Femur (tissue), 1 donor: ENCODE data around the gene LRRC45.

Experiments
- DNase-seq: peaks from one replicate; pipeline ENCODE4 v3.0.0-alpha.2; 2017

Gene LRRC45

DNA sequence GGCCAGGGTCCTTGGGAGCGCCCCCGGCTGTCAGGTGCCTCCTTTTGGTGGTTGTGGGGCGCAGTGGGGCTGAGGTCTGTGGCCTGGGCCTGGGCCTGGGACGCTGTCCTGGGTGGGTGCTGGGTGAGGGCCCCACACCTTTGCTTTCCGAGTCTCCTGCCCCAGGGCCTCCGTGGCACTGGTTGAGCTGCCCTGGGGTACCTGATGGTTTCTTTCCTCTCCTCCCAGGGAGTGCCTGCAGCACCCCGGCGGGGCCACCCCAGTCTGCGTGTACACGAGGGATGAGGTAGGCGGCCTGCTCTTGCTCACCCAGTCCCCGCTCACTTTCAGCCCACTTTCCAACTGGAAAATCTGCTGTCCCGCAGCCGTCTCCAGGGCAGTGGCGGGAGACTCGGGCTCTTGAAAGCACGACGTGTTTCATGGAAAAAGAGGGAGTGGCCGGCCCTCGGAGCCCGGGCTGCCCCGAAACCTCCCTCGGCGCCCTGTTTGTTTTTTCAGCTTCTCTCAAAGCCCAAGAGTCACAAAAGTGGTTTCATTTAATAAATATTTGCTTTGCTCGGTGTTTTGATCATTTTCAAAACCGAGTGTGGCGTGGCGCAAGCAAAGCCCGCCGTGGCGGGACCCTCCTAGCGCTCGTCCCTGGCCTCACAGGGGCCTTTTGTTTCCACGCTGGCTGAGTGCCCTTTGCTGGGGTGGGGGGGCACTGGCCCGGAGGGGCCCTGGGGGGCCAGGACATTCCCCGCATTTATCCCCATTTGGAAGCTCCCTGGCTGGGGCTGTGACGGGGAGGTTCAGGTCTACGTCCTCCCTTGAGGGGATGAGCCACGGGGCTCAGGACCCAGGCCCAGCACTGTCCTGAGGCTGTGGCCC is 28.3 kb upstream of the LRRC45 start:
- peak; percentile 52 for DNase-seq

DNA sequence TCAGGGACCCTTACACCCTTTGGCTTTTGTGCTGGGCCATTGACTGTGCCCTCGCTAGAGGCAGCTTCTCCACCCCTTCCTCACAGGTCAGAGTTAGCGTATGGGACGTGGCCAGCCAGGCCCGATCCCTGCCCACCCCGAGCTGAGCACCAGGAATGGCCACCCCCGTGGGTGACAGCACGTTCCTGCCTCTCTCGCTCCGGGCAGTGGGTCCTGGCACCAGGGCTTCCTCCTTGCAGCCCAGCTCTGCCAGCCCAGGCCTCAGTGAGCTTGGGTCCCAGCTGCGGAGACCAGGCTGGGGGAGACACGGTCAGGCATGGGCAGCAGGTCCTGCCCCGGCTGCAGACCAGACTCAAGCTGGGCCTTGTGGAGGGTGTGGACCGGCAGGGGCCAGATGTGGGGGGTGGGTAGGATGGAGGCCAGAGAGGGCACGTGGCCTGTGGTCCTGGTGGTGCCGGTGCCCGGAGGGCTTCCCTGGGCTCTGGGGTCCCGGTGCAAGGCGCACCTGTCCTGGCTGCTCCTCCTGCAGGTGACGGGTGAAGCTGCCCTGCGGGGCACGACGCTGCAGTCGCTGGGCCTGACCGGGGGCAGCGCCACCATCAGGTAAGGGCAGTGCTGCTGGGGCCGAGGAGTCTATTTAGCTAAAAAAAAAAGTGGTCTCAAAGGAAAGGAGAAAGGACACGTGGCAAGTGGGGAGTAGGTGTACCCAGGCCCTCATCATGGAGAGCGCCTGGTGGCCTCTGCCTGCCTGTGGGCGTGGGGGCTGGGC is 27.5 kb upstream of the LRRC45 start:
- no peak for DNase-seq

DNA sequence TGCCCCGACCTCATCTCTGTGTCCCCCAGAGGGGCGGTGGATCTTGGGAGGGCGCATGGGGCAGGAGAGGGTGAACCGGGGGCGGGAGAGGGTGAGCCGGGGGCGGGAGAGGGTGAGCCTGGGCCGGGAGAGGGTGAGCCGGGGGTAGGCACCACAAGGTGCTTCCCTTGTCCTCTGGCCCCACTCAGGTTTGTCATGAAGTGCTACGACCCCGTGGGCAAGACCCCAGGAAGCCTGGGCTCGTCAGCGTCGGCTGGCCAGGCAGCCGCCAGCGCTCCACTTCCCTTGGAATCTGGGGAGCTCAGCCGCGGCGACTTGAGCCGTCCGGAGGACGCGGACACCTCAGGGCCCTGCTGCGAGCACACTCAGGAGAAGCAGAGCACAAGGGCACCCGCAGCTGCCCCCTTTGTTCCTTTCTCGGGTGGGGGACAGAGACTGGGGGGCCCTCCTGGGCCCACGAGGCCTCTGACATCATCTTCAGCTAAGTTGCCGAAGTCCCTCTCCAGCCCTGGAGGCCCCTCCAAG is 26.8 kb upstream of the LRRC45 start:
- DNase-seq, result no peak

DNA sequence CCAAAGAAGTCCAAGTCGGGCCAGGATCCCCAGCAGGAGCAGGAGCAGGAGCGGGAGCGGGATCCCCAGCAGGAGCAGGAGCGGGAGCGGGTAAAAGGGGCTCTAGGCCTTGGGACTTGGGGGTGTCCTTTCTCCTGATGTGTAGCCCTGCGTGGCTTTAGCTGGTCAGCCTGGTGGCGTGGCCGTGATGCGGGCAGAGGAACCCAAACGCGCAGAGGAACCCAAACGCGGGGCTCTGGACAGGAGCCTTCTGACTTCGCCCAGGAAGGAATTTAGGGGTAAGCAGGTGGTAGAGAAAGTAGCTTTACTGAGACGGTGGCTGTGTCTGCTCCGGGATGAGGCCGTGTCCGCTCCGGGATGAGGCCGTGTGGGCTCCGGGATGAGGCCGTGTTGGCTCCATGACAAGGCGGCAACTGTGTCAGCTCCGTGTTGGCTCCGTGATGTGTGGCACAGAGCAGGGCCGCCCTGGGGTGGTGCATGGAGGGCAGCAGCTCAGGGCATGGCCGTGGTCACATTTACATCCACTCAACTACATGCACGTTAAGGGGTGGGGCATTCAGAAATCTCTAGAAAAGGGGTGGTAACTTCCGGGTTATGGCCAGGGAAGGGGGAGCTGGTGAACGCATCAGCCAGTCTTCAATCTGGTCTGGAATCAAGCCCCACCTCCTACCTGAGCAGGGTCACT is 26.2 kb upstream of the LRRC45 start:
- DNase-seq, result no peak

DNA sequence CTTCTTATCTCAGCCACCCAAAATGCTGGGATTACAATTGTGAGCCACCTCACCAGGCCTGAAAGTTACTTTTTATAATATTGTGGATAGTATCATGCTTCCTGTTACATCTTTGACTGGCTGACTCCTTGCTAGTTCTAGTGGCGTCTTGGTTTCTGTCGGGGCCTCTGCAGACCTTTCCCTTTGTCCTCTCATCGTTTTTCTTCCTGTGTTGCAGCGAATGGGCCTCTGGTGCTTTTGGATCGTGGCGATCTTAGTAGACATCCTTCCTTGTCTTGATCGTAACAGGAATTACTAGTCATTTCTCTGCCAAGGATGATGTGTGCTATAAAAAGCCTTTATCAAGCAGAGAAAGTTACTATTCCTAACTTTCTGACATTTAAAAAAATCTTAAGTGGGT is 24.9 kb upstream of the LRRC45 start:
- DNase-seq, result no peak

DNA sequence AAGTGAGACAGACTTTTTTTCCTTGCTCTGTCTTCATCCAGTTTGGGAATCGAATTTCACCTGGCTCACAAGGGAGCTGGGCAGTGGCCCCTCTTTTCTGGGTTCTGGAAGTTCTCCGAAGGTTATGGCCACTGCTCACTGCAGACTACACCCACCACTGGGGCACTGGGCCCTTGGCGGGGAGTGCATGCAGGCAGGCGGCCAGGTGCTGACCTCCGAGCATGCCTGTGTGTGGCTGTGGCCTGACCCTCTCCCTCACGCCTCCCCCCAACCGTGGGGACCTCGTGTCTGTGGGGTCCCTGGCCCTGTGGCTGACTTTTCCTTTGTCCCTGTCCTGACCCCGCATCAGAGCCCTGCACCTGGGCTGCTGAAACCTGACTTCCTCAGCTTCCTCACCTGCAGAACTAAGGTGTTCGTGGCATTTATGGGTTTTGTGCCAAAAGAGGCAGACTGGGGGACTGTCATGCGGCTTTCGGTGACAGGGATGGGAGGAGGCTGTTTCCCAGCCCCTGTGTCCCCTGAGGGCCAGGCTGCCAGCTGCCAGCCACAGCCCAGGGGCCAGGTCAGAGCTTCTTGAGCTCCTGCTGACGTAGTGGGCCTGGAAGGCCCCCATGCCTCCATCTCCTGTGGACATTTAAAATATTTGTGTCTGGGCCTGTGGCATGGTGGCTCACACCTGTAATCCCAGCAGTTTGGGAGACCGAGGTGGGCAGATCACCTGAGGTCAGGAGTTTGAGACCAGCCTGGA is 24.2 kb upstream of the LRRC45 start:
- DNase-seq, result peak; percentile 47

DNA sequence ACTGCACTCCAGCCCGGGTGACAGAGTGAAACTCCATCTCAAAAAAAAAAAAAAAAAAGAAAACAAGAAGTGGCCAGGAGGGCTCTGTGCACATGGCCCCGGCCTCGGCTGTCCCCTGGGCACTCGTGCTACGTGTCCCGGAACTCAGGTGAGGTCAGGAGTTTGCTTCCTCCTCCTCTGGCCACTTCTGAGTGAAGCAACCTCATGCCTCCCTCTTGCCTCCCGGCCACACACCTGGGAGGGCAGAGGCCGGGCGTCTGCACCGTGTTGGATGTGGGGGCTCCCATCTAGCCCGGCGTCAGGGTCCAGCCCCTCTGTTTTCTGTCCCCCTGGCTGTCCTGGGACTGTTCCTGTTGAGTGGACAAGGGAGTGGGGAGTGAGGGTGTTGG is 23.5 kb upstream of the LRRC45 start:
- no peak for DNase-seq

DNA sequence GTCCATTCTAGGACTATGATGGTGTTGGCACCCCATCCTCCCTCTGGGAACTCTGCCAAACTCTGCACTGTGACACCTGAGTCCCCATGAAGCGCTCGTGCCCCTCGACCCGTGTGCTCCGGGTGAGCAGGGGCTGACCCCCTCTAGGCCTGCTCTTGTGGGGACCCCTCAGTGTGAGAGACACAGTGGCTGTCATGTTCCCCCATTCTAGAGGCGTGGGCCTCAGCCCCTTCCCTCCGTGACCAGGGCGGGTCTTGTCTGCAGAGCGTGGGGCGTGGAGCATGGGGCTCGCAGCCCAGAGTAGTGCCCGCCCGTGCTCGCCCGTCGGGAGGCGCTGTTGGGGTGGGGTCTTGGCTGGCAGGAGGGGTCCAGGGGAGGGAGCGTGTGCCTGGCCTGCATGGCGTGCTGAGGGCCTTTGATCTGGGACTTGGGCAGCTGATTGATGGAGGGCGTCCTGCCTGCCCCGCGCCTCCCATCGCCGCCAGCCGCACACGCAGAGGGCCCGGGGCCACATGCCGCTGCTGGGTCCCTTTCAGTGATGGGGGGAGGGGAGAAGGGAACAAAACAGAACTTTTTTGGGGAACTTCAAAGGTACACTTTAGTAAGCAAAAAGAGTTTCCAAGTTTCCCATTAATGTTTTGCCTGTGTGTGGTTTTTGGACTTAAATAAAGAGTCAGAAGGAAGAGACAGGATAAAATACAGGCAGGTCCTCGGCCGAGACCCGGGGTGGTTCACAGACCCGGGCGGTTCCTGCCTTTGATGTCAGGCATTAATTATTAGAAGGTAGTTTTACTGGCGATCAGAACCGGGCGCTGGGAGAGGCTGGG is 22.9 kb upstream of the LRRC45 start:
- no peak for DNase-seq

DNA sequence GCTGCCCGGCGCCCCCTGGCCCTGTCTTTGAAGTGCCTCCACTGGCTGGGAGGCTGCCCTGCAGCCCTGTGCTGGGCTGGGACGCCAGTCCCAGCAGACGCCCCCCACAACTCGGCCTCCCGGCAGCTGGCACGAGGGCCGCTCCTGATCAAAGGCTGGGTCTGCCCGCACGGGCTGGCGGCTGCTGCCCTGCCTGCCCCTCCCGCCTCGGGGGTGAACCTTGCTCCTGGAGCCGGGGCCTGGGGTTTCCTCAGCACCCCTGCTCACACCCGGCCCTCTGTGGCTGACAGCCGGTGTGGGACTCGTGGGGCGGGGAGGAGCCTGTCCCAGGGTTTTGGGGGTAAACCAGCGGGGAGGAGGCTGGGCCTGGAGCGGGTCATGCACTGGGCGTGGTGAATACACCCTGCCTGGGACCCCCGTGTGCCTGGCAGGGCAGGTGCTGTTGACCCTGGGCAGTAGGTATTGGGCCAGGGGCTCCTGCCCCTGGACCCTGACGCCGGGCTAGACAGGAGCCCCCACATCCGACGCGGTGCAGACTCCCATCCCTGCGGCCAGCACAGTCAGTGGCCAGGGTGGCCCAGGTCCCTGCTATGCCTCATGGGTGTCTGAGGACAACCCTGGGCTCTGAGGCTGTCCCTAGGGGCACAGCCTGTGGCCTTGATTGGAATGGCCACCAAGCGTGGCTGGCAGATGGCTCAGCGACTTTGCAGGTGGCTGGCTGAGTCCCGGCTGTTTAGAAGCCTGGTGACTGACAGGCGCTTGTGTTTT is 22.1 kb upstream of the LRRC45 start:
- DNase-seq, result no peak

DNA sequence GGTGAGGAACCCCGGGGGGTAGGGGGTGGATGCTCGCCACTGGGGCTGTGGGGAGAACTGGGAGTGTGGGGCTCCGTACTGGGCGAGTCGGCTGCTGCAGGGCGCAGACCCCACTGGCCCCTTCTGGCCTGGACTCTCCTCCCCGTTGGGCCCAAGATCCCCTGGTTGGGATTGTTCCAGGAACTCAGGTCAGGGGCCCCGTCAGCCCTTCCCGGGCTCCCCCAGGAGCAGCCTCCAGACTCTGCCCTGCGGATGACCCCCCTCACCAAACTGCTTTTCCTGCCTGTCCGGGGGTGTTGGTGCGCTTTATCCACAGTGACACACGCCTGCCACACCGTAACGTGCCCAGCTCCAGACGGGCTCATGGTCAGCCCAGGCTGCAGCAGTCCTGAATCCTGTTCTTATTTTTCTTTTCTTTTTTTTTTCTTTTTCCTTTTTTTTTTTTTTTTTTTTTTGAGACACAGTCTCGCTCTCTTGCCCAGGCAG is 21.5 kb upstream of the LRRC45 start:
- no peak for DNase-seq

DNA sequence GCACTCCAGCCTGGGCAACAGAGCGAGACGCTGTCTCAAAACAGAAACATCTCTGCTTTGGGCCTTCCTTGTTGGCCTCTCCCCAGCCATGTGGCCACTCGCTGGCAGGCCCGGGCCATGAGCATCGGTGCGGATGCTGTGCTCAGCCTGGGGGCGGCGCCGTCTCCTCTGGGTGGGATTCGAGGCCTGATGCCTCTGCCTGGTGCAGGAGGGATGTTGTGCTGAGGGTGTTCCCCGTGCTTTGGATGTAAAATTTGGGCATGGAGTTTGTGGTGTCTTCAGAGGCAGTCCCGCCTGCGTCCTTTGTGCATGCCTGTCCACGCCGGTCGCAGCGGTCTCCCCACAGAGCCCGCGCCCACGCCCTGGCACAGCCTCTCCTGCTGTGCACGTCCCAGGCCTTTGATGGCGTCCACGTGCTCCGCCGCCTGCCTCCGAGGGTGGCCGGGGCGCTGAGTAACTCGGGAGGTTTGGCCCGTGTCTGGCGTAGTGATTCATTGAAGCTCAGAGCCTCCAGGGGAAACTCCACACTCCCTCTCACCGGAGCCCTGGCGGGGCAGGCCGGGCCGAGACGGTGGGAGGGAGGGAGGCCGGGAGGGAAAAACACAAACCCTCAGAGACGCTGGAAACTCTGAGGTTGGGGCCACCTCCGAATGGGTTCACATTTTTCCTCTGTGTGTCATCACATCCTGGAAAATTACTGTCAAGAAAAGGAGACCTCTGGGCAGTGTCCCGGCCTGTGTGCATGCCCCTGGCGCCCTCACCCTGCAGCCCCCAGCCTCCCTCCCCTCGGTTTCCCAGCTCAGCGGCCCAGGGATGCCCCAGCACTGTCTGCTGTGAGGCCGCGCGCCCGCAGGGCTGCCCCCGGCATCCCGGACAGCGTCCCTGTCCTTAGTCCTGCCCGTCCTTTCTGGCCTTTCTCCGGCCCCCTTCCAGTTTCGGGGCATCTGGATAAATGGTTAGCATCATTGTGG is 19.4 kb upstream of the LRRC45 start:
- peak; percentile 83 for DNase-seq

DNA sequence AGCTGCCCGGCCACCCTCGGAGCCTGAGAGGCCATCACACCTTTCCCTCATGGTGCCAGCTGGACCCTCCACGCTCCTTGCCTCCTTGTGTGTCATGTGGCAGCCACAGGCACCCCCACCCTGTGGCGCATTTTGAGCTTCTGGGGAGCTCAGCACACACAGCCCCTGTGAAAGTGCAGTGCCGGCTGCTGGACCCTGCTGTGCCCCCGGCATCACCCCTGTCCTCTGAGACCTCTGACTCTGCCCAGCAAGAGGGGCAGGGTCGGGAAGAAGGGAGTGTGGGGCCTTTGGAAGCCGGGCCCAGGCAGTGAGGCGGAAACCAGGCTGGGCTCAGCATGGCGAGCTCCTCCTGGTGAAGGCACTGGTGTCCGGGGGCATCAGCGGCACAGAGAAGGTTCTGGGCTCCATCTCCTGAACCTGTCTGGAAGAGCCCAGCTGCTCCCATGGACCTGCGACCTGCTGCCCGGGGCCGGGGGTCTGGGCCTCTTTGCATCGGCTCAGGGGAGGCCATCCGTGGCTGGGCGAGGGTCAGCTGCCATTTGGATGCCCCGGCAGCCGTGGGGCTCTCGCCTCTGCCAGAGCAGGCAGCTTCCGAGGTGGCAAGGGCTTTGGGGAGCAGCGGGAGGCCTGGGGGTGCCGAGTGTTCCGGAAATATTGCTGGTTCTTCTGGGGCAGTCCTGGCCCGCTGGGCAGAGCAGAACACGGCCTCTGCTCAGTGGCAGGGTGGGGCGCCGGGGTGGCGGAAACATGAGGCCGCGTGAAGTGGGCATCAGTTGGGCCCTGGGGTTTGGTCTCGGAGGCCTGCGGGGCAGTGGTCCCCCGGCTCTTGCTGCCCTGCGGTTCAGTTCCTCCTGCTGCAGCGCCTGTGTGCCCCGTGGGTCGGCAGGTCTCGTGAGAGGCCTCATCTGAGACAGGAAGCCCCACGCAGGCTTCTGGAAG is 18.3 kb upstream of the LRRC45 start:
- no peak for DNase-seq

DNA sequence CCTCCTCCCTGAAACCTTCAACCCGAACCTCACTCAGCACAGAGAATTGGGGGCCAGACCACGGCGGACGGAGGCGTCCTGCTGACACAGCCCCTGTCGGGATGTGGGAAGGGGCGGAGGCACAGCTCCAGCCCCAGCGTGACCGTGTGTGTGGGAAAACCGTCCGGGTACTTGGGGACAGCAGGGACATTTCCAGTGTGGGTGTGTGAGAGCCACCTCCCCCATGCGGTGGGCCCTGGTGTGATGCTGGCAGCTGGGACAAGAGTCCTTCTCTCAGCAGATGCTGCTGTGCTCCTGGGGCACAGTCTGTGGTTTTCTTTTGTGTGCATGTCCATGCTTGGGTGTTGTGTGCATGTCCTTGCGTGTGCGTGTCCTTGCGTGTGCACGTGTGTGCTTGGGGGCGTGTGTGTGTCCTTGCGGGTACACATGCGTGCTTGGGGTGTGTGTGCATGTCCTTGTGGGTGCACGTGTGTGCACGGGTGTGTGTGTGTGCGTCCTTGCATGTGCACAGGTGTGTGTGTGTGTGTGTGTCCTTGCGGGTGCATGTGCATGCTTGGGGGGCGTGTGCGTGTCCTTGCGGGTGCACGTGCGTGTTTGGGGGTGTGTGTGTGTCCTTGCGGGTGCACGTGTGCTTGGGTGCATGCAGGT is 17.3 kb upstream of the LRRC45 start:
- no peak for DNase-seq

DNA sequence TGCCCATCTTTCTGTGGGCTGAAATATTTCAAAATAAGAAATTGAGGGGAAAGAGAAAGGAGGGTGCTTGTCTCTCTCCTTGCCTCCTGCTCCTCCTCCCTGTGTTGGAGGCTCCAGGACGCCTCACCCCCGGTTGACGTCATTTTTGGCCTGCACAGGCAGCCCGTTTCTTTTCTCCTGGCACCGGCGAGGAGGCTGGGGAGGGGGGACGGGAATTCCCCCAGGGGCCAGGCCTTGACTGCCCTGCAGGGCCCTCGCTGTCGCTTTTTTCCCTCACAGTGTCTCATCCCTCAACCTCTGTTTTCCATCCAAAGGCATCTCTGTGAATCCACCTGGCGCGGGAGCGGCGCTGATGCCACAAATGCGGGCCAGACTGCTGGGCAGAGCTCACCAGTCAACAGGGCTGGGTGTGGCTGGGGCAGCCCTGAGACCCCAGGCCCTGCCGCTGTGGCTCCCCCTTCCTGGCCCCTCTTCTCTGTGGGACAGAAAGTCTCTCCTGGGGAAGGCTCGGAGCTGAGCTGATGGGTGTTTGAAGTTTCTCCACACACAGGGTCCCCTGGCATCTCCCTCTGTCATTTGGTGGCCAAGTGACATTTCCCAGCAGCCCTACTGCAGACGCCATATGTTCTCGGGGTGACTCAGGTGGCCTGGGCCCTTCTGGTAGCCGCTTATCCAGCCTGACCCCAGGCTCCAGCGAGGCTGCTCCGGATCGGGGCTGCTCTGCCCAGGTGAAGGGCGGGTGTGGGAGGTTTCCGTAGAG is 16.5 kb upstream of the LRRC45 start:
- DNase-seq, result no peak

DNA sequence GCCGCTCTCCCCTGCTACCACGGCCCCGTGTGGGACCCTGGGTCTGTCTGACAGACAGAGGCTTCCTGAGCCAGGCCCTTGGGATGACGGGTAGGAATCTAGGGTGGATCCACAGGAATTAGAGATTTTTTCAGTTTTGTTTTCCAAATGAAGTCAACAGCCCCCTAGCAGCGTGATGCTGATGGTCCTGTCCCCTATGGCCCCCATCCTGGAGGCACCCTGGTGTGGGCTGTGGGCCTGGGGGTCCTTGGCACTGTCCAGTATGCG is 15.9 kb upstream of the LRRC45 start:
- DNase-seq, result no peak

DNA sequence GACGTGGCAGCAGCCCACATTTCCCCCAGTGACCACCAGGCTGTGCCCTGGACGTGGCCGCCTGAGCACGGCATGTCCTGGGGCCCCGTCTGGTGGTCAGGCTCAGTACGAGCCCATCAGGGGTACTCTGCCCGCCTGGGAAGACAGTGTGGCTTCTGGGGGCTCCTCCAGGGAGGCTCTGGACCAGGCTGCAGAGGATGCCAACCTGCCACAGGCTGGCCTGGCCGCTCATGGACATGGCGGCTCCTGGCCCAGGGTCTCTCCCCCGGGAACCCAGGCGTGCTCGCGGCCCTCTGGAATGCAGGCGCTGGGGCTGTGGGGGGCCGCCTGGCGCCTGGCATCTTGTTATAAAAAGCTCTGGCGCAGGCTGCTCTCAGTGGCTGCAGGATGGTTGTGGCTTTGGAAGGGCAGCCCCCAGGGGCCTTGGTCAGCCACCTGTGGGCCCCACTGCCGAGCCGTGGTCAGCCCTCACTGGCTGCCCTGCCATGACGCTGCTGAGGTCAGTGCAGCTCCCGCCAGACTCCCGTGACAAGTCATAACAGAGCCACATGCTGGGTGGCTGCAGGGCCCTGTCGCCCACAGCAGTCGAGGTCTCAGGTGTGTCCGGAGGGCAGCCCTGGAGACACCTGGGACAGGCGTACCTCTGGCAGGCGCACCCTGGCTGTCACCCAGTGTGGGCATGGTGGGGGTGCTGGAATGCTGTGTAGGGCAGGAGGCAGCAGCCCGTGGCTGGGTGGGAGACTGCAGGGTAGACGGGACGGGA is 15.4 kb upstream of the LRRC45 start:
- no peak for DNase-seq
